HuH-7 (cell line): ENCODE data around the gene TBC1D10B.
"Not testable (repeated sequence)": the region's sequence is repeated elsewhere in the genome, so short reads cannot be mapped to it uniquely, and the experiment has no call there.

Source experiments
- DNase-seq: peaks from one replicate; pipeline ENCODE4 v3.0.0; 2011; ENCODE audit warnings: low spot score

Gene TBC1D10B

DNA sequence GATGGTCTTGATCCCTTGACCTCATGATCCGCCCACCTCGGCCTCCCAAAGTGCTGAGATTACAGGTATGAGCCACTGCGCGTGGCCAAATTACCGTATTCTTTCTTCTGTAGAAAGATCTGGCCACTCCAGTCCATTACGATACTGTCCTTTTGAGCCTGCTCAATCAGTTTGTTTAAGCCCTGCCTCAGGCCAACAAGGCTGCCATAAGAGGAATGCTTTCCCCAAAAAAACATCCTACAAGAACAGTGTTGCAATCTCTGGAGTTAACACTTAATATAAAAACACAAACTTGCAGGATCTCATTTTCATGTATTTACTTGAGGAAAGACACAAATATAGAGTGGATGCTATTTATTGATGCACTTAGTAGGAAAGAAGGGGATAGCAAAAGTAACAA is 46.1 kb downstream of the TBC1D10B start:
- DNase-seq: not testable (repeated sequence)

- not testable (repeated sequence) for DNase-seq
These were observed 51.6 kb downstream of the TBC1D10B start for GRCh38 chr16:30318647-30319046.

DNA sequence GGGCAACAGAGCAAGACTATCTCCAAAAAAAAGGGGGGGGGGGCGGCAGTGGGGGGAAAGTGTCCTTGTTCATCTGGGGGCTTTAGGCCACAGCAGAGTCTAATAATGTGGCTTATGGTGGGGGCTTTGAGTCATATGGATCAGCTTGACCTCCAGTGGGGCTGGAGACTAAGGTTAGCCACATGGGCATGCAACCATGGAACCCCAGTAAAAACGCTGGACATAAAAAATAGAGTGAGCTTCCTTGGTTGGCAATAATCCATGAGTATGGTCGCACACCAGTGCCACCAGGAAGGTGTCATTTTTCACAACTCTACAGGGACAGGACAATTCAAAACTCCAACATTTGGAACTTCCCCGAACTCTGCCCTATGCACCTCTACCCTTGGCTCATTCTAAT is 59.4 kb downstream of the TBC1D10B start:
- not testable (repeated sequence) for DNase-seq

- DNase-seq: not testable (repeated sequence)
These were observed 61.0 kb downstream of the TBC1D10B start for GRCh38 chr16:30309255-30309654.
